Transverse colon (tissue), 4 donors: Measurements from ENCODE around the gene PCBD1.

Experiments
- CTCF ChIP-seq, 5 experiments: fragments of 200-600 bp in 3 of 5; fragments of 450-650 bp in 2 of 5; sonication (generic) in 3 of 5; IDR thresholded peaks; 1 replicate in 2 of 5; 2 replicates in 3 of 5; pipeline ENCODE4 v1.5.1; 2016 to 2017; ENCODE audit warnings: antibody characterized with exemption in 5 of 5, inconsistent platforms in 3 of 5, mild to moderate bottlenecking in 2 of 5, moderate library complexity in 1 of 5
- EP300 ChIP-seq: sonication (generic); formaldehyde crosslinking; IDR thresholded peaks from one replicate; pipeline ENCODE4 v1.6.1; 2017; ENCODE audit warnings: antibody characterized with exemption, low read depth
- POLR2AphosphoS5 ChIP-seq, 3 donors: sonication (generic); formaldehyde crosslinking; IDR thresholded peaks; one replicate each; pipeline ENCODE4 v1.6.1; 2016; ENCODE audit warnings: antibody characterized with exemption in 3 of 3

- TF ChIP-seq POLR2AphosphoS5 (IDR thresholded peaks at IDR 0.05) (no peak), CTCF (IDR thresholded peaks at IDR 0.05) (no peak), EP300 (no peak)
Observed at GRCh38 chr10:70890917-70891431, 2.6 kb upstream of the PCBD1 start.
